ENCODE data around the gene CPTP.

DNA sequence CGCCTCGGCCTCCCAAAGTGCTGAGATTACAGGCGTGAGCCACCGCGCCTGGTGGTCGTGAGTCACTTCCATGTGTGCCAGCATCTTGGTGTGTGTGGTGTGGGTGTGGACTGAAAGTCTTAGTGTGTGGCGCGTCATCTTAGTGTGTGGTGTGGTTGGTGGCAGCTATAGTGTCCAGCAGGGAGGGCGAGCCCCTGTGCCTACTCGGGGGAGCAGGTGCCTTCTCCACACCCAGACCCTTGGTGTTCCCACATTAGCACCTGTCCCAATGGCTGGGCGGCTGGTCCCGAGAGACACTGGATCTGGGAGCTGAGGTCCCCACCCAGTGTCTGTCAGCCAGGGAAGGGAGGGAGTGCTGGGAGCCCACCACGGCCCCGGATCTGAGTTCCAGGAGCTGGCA, 41.6 kb upstream of the CPTP start:
- TF ChIP-seq, protein P1, sequence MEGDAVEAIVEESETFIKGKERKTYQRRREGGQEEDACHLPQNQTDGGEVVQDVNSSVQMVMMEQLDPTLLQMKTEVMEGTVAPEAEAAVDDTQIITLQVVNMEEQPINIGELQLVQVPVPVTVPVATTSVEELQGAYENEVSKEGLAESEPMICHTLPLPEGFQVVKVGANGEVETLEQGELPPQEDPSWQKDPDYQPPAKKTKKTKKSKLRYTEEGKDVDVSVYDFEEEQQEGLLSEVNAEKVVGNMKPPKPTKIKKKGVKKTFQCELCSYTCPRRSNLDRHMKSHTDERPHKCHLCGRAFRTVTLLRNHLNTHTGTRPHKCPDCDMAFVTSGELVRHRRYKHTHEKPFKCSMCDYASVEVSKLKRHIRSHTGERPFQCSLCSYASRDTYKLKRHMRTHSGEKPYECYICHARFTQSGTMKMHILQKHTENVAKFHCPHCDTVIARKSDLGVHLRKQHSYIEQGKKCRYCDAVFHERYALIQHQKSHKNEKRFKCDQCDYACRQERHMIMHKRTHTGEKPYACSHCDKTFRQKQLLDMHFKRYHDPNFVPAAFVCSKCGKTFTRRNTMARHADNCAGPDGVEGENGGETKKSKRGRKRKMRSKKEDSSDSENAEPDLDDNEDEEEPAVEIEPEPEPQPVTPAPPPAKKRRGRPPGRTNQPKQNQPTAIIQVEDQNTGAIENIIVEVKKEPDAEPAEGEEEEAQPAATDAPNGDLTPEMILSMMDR (IDR thresholded peaks at IDR 0.05) = no peak
- no peak for TF ChIP-seq POLR2AphosphoS5 (IDR thresholded peaks at IDR 0.05)
- TF ChIP-seq POLR2A (IDR thresholded peaks at IDR 0.05) = no peak
- TF ChIP-seq EP300 (IDR thresholded peaks at IDR 0.05) = no peak
